C4-2B (cell line): Measurements from ENCODE around the gene EIF4E3.

ENCODE experiments used
- CTCF ChIP-seq: fragments of 450-650 bp; conservative IDR thresholded peaks from 2 replicates; pipeline ENCODE4 v1.5.1; 2017; ENCODE audit warnings: mild to moderate bottlenecking
- ZFX ChIP-seq: fragments of 450-650 bp; IDR thresholded peaks from 2 replicates; pipeline ENCODE4 v1.6.1; 2017

GRCh38 chr3:71673486-71673885 lies 51.7 kb downstream of the EIF4E3 start:
- TF ChIP-seq CTCF (no peak), ZFX (no peak)
